ACC112 (cell line): Measurements from ENCODE around the gene PIP4K2C.

Source experiments
- H2AFZ ChIP-seq: fragments of 200-600 bp; sonication (generic); one replicate; pipeline ENCODE4 v1.6.0; 2017; ENCODE audit warnings: antibody characterized with exemption, low read length; ENCODE audit not compliant: unreplicated experiment
- H3K27ac ChIP-seq: fragments of 200-600 bp; sonication (generic); 2 replicates; pipeline ENCODE4 v1.5.1; 2014; ENCODE audit warnings: low read depth, mild to moderate bottlenecking, antibody characterized with exemption, low read length, moderate library complexity
- H3K27me3 ChIP-seq: fragments of 200-600 bp; sonication (generic); 2 replicates; pipeline ENCODE4 v1.6.1; 2014; ENCODE audit warnings: mild to moderate bottlenecking, antibody characterized with exemption, low read length, moderate library complexity, mixed read lengths; ENCODE audit not compliant: insufficient read depth
- H3K36me3 ChIP-seq: fragments of 200-600 bp; sonication (generic); 2 replicates; pipeline ENCODE4 v1.6.1; 2016; ENCODE audit warnings: mild to moderate bottlenecking, antibody characterized with exemption, low read length, moderate library complexity, mixed read lengths; ENCODE audit not compliant: insufficient read depth
- H3K4me1 ChIP-seq: fragments of 200-600 bp; sonication (generic); one replicate; pipeline ENCODE4 v1.6.1; 2016; ENCODE audit warnings: low read length, mixed read lengths; ENCODE audit not compliant: insufficient read depth, unreplicated experiment, control insufficient read depth
- H3K4me3 ChIP-seq: fragments of 200-600 bp; sonication (generic); 2 replicates; pipeline ENCODE4 v1.5.1; 2014; ENCODE audit warnings: mild to moderate bottlenecking, low read depth, low read length
- H3K79me2 ChIP-seq: fragments of 200-600 bp; sonication (generic); one replicate; pipeline ENCODE4 v1.6.0; 2016; ENCODE audit warnings: low read length; ENCODE audit not compliant: control insufficient read depth, unreplicated experiment, insufficient read depth

Gene PIP4K2C

DNA sequence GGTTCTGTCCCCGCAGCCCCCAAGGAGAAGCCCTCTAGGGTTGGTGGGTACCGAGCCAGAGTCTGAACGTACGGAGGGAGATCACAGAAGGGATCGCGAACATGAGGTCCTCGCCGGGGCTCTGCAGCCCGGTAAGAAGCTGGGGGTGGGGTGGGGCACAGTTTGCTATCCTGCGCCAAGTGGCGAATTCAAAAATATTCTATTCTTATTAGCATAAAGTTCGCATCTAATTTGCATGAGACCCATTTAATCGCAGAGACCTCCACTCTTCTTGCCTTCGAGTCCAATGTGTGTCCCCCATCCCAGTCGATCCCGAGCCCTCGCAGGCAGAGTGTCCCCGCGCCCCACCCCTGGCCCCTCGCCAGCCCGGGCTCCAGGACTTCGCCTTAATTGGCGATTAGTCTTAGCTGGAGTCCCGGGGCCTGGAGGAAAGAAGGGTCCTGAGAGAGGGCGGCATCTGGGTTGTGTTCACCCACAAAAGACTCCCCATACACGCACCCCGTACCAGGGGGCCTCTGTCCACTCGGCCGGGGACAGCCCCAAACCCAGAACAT, 19.6 kb downstream of the PIP4K2C start:
- Histone ChIP-seq H3K27me3 (no peaks in the 10 kb centered on the region), H3K27ac (no peak overlapping the region), H2AFZ (peak overlapping the region; percentile 93), H3K4me1 (peaks cover 10% of the 10 kb centered on the region), H3K36me3 (0 out of 2 replicates have a peak, but pooled peaks cover 4% of the 10 kb centered on the region), H3K4me3 (peak overlapping the region; percentile 93), H3K79me2 (no peaks in the 10 kb centered on the region)

DNA sequence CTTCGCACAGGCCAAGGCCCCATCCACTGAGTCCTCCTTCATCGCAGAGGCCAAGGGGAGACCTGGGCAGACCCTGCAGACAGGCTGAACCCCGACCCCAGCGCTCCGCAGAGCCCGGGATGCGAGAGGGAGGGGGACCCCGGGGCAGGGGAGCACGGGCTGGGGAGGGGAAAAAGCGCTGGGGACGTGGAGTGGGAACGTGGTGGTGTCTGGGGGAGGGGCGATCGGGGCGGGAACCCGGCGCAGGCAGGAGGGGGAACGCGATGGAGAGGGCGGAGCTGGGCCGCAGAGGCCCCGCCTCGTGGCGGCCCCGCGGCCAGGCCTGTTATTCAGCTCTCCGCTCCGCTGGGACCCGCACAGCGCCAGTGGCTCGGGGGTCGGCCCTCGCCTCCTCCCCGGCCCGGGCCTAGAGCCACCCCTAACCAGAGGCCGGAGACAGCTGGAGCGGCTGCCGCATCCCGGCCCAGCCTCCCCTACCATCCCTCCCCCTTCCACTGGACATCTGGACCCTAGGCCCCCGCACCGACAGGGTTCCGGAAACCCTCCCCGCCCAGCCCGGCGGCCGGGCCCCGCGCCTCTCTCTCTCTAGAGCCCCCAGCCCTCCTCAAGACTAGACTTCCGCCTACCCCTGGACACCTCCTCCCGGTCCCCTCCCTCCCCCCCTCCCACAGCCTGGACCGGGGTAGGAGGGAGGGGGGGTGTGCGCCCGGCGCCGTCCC, 20.3 kb downstream of the PIP4K2C start, which contains the start of gene ARHGEF25:
ARHGEF25 (plus strand) TSS at position 328 of the 719 bp plus-strand sequence. CDS start 460 bp downstream, outside the sequence.
- no peaks in the 10 kb centered on the region for H3K27me3 ChIP-seq
- H3K4me3 ChIP-seq: peak within 1 kb of the TSS; percentile 93
- H3K27ac ChIP-seq: no peak within 1 kb of the TSS
- H3K4me1 ChIP-seq: peaks cover 15% of the 10 kb centered on the region
- no peaks in the 10 kb centered on the region for H3K79me2 ChIP-seq
- H2AFZ ChIP-seq: peak within 1 kb of the TSS; percentile 93
- 0 out of 2 replicates have a peak, but pooled peaks cover 4% of the 10 kb centered on the region for H3K36me3 ChIP-seq

DNA sequence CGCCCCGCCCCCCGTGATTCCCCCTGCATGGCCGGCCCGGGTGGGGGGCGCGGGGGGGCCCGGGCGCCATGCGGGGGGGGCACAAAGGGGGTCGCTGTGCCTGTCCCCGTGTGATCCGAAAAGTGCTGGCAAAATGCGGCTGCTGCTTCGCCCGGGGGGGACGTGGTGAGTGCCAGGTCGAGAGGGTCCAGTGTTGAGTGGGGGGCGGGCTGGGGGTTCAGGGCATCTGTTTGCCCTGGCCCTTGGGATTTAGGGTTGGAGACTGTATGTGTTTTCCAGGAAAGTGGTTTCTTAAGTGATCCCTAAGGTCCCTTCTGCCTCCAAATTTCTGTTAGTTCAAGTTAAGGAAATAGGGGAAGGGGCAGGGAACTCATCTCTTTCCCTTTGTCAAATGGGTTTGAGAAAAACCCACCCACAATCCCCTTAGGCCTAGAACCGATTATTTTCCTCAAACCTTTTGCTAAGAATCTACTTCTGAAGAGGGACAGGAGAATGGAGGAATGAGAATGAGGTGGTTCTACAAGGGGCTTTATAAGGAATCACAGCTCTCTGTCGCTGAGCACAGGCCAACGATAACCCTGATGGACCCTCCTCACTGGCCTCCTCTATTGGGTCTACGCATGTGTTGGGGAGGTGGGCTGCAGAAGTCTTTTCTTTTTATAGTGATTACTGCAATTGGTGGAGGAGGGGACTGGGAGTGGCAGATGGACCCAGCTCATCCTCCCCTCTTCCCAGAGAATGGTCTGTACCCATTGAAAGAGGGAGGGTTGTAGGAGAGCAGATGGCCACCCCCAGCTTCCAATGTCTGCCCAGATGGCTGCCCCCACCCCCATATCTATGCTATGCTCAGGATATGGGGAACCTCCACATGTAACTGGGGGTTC, 21.1 kb downstream of the PIP4K2C start:
- Histone ChIP-seq H3K27me3 (no peaks in the 10 kb centered on the region), H3K4me3 (peak overlapping the region; percentile 93), H2AFZ (no peak overlapping the region), H3K4me1 (peaks cover 19% of the 10 kb centered on the region), H3K79me2 (no peaks in the 10 kb centered on the region), H3K36me3 (0 out of 2 replicates have a peak, but pooled peaks cover 4% of the 10 kb centered on the region), H3K27ac (no peak overlapping the region)

DNA sequence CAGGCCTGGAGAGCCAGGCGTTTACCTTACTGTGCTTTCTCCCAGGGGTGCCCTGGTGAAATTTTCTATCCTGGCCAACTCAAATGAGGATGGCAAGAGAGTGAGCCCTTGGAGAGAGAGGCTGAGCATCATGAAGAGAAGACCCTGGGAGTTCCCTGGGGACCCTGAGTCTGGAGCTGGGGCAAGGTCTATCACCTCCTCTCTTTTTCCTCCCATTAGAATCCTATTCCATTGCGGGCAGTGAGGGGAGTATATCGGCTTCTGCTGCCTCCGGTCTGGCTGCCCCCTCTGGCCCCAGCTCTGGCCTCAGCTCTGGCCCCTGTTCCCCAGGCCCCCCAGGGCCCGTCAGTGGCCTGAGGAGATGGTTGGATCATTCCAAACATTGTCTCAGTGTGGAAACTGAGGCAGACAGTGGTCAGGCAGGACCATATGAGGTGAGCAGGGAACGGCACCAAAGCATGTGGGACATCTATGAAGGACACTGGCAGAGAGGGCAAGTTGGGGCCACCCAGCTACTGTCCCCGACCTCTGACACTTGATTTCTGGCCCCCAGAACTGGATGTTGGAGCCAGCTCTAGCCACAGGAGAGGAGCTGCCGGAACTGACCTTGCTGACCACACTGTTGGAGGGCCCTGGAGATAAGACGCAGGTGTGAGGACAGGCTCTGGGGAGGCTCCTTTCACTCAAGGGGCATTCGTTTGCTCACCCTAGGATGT, 21.9 kb downstream of the PIP4K2C start:
- Histone ChIP-seq H3K4me3 (no peak overlapping the region; the same call in 1 of the 2 replicates), H3K79me2 (no peaks in the 10 kb centered on the region), H3K27ac (no peak overlapping the region), H3K4me1 (peaks cover 19% of the 10 kb centered on the region), H3K27me3 (no peaks in the 10 kb centered on the region), H2AFZ (no peak overlapping the region), H3K36me3 (0 out of 2 replicates have a peak, but pooled peaks cover 4% of the 10 kb centered on the region)

DNA sequence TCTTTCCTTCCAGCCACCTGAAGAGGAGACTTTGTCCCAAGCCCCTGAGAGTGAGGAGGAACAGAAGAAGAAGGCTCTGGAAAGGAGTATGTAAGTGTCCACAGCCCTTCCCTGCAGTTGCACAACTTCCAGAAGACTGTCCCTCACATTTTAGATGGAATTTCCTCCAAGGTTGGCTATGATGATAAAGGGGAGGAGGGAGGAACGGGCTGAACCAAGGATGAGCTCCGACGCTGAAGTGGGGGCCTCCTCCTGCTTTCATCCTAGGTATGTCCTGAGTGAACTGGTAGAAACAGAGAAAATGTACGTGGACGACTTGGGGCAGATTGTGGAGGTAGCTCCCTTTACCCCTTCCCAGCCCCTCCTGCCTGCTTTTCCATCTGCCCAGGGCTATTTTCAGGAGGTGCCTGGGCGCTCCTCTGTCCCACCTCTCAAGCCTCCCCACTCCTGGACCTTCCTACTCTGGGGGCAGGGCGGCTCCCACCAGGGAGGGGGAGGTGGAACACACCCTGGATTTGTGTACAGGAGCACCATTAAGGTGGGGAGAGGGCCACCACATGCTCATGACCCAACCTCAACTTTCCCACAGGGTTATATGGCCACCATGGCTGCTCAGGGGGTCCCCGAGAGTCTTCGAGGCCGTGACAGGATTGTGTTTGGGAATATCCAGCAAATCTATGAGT, 22.6 kb downstream of the PIP4K2C start:
- no peak overlapping the region for H2AFZ ChIP-seq
- H3K27me3 ChIP-seq: no peaks in the 10 kb centered on the region
- no peak overlapping the region for H3K27ac ChIP-seq
- 0 out of 2 replicates have a peak, but pooled peaks cover 4% of the 10 kb centered on the region for H3K36me3 ChIP-seq
- no peak overlapping the region for H3K4me3 ChIP-seq
- H3K4me1 ChIP-seq: peaks cover 19% of the 10 kb centered on the region
- no peaks in the 10 kb centered on the region for H3K79me2 ChIP-seq

DNA sequence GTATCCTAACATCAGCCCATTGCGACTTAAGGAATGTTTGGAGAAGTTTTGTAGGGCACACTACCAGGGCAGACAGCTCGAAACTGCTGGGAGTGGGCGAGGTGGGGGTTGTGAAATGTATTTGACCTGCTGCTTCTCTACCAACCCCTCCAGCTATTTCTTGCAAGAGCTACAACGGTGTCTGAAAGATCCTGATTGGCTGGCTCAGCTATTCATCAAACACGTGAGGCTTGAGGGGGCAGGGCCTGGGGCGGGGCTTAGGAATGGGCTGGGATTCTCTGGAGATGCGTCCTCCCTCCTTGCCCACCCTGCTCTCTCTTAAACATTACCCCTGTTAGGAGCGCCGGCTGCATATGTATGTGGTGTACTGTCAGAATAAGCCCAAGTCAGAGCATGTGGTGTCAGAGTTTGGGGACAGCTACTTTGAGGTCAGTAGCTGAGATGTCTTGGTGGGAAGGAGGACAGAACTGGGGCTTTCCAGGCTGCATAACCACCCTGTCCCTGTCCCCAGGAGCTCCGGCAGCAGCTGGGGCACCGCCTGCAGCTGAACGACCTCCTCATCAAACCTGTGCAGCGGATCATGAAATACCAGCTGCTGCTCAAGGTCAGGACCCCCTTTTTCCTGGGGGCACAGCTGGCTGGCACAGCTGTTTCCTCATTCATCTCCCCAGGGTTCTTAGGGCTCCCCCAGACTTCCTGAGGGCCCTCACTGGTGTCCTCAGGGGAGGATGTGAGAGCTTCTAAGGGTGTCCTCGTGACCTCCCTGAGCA, 23.4 kb downstream of the PIP4K2C start:
- H3K27ac ChIP-seq: no peak overlapping the region
- H3K36me3 ChIP-seq: 0 out of 2 replicates have a peak, but pooled peaks cover 4% of the 10 kb centered on the region
- H3K4me1 ChIP-seq: peaks cover 19% of the 10 kb centered on the region
- H3K79me2 ChIP-seq: no peaks in the 10 kb centered on the region
- H2AFZ ChIP-seq: no peak overlapping the region
- no peak overlapping the region for H3K4me3 ChIP-seq
- no peaks in the 10 kb centered on the region for H3K27me3 ChIP-seq

DNA sequence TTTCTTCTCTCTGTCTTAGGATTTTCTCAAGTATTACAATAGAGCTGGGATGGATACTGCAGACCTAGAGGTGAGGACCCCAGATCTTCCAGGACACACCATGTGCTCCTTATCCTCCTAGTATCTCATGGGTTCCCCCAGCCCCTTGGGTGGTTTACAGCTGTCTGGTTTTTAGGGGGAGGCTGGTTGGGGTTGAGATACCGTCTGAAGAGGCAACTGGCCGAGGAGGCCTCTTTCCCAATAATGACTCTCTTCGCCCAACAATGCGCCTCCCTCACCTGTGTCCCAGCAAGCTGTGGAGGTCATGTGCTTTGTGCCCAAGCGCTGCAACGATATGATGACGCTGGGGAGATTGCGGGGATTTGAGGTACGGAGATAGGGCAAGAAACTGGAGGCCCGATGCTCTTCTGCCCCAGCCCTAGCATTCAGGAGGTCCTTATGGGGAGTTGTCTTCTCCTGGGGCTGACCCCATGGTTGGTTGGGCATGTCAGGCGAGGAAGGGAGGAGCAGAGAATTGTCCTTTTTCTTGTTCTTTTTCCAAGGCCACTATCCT, 24.0 kb downstream of the PIP4K2C start:
- Histone ChIP-seq H2AFZ (no peak overlapping the region), H3K27ac (no peak overlapping the region), H3K79me2 (no peaks in the 10 kb centered on the region), H3K27me3 (no peaks in the 10 kb centered on the region), H3K4me1 (peaks cover 19% of the 10 kb centered on the region), H3K4me3 (no peak overlapping the region), H3K36me3 (0 out of 2 replicates have a peak, but pooled peaks cover 4% of the 10 kb centered on the region)

DNA sequence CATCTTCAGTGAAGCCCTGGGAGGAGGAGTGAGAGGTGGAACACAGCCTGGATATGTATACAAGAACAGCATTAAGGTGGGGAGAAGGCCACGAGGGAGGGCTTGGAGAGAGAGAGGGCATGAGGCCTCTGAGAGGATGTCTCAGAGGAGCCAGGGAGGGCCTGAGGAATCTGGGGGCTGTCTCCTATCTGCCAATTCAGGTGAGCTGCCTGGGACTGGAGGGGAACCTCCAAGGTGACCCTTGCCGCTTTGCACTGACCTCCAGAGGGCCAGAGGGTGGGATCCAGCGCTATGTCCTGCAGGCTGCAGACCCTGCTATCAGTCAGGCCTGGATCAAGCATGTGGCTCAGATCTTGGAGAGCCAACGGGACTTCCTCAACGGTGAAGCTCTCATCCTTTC, 24.6 kb downstream of the PIP4K2C start:
- H3K27ac ChIP-seq: no peak overlapping the region
- peaks cover 14% of the 10 kb centered on the region for H3K4me1 ChIP-seq
- no peak overlapping the region for H2AFZ ChIP-seq
- no peaks in the 10 kb centered on the region for H3K27me3 ChIP-seq
- H3K4me3 ChIP-seq: no peak overlapping the region
- no peaks in the 10 kb centered on the region for H3K79me2 ChIP-seq
- H3K36me3 ChIP-seq: 0 out of 2 replicates have a peak, but pooled peaks cover 4% of the 10 kb centered on the region
